GM19467 (cell line): ENCODE data around the gene PDSS2.
"Not testable (repeated sequence)": the region's sequence is repeated elsewhere in the genome, so short reads cannot be mapped to it uniquely, and the experiment has no call there.

Experiments used
- ATAC-seq: cut with Tn5 transposase; IDR thresholded peaks from one replicate; pipeline ENCODE4 v1.9.1; 2021; ENCODE audit warnings: mild to moderate bottlenecking, moderate library complexity; ENCODE audit not compliant: unreplicated experiment

The PDSS2 gene

DNA sequence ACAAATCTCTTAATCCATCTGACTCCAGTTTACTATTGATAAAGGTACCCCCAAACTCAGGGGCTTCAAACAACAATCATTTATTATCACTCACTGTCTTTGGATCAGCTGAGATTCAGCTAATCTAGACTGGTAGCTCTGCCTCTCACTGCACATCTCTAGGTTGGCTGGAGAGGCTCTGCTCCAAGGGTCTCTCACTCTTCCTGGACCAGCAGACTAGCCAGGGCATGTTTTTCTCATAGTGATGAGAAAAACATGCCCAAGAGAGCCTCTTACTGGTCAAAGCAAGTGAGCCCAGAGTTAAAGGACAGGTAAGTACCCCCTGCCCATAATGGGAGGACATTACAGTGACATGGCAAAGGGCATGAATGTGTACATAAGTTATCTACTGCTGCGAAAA is 228.9 kb downstream of the PDSS2 start:
- ATAC-seq: no peak

DNA sequence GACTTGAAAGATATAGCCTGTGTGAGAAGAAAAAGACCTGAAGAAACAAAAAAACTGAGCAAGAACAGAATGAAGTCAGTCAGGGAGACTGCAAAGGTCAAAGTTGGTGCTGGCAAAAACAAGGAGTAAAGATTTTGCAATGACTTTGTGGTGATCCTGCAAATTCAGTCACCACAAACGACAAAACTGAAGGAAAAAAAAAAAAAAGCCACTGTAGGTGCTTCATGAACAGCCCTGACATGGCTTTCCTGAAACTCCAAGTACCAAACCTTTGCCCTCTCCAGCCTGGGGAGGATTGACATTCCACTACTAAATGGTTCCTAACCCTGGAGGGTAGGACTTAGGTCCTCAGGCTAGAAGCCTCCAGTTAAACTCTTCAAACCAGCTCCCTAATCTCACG is 229.3 kb downstream of the PDSS2 start:
- no peak for ATAC-seq

DNA sequence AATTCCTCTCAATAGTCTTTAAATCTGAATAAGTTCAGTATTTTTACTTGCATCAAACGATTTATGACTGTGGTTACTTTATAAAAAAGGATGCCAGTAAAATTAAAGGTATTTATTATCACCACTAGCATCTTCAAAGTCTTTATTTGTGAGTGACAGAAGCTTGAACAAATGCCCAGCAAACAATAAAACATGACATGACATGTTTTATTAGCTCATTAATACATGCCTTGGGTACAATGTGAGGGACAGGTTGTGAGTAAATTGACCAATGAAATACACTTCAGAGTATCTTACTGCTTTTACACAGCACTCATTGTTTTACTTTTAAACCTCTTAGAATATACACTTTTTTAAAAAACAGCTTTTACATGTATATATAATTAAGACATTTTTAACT is 230.6 kb downstream of the PDSS2 start:
- no peak for ATAC-seq

DNA sequence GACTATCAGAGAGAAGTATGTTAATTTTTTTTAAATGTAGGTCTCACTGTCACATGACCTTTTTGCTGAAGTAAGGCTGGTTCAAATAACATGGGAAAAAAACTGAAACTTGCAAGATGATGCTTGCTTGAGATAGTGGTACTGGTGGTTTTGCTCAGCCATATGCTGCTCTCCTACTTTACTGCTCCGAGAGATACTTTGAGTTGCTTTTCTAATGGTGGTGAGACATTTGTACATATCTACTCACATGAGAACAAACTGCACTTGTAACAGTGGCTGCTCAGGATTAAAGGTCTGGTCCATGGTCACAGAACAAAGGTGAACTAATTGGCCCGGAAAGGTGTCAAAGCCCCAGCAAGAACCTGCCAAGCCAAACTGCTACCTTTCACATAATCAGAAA is 237.8 kb downstream of the PDSS2 start:
- ATAC-seq: no peak

DNA sequence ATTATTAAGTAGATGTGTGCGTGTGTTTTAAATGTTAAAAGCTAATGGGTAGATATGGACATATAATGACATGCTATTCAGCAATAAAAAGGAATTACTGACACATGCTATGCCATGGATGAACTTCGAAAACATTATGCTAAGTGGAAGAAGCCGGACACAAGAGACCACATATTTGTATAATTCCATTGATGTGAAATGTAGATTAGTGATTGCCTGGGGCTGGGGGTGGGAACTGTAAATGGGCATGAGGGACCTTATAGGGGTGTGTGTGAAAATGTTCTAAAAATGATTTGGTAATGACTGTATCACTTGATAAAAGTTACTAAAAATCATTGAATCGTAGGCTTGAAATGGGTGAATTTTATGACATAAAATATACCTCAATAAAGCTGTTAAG is 239.5 kb downstream of the PDSS2 start:
- ATAC-seq: no peak

DNA sequence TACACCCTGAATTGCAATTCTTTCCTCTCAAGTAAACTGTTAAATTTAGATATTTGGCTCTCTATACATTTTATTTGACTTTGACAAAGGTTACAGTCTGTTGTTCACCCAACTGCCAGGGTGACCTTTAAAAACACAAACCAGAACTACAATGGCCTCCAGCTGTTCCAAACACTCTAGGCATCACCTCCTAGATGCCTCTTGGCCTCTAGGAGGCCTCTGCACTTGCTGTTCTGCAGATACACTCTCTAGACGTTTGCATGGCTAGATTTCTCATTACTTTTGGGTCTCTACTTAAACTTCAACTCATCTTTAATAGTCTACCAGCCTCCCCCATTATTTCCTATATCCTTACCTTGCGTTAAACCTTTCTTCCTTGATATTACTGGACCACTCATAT is 241.2 kb downstream of the PDSS2 start:
- no peak for ATAC-seq

DNA sequence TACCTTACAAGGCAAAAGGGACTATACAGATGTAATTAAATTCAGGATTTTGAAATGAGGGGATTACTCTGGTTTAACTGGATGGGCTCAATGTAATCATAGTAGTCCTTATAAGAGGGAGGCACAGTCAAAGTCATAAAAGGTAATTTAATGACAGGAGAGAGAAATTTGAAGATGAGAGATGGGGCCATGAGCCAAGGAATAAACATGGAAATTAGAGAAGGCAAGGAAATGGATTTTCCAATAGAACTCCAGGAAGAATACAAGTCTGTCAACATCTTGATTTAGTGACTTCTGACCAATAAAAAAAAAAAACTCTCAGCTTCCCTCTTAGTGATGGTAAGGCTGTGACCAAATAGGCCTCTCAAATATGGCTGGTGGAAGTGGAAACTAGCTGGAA is 242.1 kb downstream of the PDSS2 start:
- ATAC-seq: no peak

DNA sequence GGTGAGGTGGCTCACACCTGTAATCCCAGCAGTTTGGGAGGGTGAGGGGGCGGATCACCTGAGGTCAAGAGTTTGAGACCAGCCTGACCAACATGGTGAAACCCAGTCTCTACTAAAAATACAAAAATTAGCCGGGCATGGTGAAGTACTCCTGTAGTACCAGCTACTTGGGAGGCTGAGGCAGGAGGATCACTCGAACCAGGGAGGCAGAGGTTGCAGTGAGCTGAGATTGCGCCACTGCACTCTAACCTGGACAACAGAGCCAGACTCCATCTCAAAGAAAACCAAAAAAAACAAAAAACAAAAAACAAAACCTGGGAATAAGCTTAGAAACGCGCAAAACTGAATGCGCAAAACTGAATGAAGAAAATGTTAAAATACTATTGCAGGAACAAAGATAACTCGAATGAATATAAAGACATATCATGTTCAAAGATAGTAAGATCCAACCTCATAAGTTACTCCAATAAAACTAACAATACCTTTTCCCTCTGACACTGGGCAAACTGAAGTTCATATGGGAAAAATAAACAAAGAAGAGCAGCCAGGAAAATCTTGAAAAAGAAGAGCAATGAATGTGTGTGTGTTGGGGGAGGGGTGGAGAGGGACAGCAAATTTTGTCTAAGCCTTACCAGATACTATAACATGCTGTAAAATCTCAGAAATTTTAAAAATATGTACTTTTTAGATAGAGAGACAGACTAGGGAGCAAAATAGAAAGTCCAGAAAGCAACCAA is 243.0 kb downstream of the PDSS2 start:
- no peak for ATAC-seq

DNA sequence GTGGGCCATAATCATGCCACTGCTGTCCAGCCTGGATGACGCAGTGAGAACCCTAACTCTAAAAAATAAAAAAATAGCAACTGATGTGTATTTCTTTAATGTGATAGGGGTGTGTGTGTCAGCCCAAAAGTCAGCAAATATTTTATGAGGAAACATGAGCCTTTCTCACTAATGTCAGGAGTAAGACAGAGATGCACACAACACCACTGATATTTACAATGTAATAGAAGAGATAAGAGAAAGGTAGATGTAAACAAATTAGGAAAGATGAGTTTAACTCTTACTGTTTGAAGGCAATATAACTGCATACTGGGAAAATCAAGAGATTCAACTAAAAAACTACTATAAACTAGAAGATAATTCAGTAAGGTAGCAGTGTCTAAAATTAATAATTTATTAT is 244.0 kb downstream of the PDSS2 start:
- no peak for ATAC-seq

DNA sequence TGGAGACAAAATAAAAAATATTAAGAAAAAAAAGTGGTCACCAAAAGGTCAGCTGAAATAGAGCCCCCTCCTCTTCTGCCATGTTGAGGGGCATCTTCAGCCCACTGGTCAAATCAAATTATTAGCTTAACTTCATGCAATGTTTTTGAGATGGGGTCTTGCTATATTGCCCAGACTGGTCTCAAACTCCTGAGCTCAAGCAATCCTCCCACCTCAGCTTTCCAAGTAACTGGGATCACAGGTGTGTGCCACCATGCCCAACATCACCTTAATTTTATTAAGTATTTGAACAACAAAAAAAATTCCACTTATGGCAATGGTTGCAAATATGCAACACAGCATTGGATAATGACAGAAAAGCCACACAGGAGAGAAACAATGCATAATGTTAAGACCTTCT is 244.7 kb downstream of the PDSS2 start:
- no peak for ATAC-seq

DNA sequence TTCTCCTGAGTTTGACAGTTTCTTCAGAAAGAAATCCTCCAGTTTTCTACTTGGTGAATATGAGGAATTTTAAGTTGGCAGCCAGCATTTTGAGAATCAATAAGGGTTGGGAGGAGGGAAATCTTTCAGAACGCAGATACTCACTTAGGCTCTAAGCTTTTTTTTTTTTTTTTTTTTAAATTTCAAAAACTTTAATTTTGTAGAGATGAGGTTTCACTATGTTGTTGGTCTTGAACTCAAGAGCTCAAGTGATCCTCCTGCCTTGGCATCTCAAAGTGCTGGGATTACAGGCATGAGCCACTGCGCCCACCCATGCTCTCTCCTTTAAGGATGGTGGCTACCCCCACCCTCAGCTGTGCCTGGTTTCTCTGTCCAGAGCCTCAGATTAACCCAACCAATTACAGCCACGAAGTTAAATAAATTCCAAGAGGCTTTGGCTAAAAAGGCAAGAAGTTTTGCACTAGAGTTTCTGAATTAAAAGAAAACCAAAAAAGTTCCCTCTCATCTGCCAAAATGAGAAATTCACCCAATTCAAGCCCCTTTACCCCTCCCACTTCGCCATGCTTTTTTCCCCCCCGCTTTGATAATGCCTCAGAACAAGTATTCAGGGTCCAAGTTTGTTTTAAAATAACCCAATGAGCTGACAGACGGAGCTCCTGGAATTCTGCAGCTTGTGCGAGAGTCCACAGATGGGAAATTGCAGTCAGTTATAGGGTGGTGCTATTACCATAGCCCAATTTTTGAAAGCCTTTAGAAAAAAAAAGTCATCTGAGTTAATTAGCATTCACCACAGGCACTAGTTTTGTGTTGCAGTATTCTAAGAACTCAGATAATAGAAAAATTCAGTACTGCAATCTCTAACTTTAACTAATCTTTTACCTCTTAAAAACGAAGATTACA is 249.7 kb downstream of the PDSS2 start:
- no peak for ATAC-seq

DNA sequence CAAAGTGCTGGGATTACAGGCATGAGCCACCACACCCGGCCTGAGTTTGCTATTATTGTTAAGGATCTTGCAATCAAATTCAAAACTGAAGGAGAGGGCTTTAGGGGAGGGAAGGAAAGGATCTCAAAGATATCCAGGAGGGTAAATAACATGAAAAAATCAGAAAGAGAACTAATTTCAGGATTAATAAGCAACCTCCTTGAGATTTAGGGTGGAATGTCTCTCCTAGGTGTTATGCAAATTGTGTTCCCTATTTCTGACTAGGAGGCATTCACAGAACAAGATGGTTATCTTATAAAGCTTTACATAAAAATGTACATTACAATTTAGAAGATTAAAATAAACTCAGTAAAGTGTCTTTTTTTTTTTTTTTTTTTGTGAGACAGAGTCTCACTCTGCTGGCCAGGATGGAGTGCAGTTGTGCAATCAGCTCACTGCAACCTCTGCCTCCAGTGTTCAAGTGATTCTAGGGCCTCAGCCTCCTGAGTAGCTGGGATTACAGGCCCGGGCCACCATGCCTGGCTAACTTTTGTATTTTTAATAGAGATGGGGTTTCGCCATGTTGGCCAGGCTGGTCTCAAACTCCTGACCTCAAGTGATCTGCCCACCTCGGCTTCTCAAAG is 252.0 kb downstream of the PDSS2 start:
- ATAC-seq: no peak

DNA sequence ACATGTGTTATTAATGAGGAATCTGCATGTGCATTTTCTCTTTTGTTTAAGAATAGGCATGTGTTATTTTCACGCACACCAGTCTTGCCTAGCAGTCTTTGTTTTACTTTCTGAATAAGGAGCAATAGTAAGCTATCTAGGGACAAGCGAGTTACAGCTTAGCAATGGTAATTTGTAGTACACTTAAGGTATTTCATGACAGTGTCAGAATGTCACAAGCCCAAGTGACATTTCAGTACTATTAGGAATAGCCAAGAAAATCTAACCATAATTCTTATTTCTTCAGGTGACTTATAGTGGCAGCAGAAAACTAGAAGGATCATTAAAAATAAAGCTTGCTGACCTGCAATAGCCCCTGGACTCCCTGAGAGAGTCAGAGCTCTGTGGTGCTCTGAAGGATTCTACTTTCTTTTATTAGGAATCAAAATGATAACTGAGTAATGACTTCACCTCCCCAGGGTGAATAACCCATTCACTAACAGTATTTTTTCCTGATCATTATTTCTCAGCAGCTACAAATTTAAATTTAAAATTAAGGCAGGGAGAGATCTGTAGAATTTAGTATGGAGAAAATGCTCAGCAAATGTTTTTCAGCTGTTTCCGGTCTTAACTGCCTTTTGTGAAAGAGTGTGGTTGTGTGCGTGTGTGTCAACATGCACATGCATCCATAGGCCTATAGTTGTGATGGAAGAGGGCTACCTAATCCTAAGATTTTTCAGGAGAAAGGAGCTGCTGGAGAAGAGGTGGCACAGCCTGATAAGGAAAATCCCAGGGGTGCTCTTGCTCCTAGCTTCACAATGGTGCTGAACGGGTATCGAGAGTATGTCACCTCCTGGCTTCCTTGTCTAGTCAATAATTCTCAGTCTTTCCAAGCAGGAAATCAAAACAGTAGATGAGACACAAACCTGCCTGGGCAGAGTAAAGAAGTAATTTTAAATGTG is 254.0 kb downstream of the PDSS2 start:
- no peak for ATAC-seq

DNA sequence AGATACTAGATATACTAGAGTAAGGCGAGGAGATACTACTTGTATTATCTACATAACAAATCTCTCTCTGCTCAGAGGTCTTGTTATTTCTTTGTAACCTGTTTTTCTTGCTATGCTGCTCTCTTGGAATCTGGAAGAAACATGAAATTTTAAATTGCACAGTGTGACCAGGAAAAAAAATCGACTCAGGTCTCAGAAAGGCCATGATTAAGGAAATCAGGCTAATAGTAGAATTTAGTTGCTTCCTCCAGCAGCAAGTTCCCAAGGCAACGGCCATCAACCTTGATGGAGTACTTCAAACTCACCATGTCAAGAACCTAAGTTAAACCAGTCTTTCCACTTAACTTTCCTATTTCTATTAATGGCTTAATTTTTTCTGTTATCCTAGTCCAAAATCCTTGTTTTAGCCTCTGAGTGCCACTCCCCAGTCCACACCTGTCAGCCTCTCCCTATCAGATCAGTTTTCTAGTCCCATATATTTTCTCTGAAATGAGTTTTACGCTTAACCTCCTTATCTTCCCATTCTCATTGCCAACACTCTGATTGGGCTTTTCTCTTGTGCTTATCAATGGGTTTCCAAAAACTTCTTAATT is 256.4 kb downstream of the PDSS2 start:
- ATAC-seq: no peak

DNA sequence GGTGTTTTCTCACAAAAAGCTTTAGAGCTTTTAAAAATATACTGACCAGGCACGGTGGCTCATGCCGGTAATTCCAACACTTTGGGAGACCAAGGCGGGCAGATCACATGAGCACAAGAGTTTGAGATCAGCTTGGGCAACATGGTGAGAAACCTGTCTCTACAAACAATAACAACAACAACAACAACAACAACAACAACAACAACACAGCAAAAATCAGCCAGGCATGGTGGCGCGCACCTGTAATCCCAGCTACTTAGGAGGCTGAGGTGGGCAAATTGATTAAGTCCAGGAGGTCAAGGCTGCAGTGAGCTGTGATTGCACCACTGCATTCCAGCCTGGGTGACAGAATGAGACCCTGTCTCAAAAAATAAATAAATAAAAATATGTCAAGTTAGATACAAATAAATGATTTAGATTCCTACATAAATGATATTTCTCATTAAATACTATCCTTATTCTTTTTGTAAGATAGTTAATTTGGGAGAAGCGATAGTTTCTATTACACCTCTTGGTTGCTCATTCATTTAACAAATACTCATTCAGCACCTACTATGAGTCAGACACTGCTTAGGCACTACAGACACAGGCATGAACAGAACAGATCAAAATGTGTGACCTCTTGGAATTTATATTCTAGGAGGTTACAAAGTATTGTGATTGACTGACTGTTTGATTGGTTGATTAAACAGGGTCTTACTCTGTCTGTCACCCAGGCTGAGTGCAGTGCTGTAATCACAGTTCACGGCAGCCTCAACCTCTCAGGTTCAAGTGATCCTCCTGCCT is 260.5 kb downstream of the PDSS2 start:
- ATAC-seq: no peak

DNA sequence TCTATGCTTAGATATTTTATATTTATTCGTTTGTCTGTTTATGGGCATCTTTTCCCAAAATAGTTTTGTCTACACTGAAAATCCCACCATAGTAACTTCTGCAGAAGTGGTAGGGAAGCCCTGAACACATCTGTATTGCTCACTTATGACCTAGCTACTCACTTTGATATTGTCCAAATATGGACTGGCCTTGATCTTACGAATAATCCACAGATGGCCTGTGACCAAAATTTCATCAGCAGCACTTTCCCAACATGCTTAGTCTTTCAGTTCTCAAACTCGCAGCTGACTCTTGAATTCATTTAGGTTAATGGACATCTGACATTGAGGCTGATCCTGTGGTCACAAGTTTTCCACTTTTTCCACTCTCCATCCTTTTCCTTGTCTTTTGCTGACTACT is 263.2 kb downstream of the PDSS2 start:
- no peak for ATAC-seq

DNA sequence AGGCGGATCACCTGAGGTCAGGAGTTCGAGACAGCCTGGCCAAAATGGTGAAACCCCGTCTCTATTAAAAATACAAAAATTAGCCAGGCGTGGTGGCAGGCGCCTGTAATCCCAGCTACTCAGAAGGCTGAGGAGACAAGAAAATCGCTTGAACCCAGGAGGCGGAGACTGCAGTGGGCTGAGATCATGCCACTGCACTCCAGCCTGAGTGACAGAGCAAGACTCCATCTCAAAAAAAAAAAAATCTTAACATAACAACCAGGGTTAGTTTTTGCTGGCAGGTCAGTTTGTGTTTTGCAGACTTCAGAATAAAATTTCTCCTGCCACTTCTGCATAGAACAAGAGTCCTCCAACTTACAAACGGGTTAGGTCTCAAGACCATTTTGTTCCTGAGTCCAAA is 264.6 kb downstream of the PDSS2 start:
- ATAC-seq: not testable (repeated sequence)

DNA sequence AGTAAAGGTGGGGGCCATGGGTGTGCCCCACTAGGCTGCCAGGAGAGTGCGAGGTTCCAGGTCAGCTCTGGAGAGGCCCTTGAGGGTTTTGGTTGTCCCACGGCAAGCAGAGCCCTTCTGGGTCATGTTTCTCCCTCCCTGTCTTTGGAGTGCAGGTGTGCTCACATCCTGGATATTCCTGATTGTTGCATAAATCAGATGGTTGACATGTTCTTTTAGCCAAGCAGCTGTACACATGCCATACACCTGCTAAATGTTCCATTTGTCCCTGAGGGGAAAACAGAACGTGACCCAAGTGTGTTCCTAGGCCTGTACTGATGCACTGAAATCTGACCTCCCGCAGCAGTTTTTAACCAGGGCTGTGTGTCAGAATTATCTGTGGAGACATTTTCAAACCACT is 266.5 kb downstream of the PDSS2 start:
- ATAC-seq: no peak

DNA sequence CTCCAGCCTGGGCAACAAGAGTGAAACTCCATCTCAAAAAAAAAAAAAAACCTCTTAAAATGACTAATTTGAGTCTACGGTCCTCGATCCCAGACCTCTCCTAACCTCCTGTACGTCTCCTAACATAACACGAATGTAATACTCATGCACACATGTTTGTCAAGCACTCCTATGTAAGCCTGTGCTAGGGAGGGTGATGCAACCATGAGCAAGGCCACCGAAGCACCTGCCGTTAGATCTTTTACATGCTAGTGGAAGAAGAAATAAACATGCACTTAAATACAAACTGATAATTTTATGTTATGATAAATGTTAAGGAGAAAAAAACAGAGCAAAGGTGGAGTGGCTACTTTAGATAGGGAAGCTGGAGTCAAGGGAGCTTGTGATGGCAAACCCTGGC is 271.7 kb downstream of the PDSS2 start:
- no peak for ATAC-seq

DNA sequence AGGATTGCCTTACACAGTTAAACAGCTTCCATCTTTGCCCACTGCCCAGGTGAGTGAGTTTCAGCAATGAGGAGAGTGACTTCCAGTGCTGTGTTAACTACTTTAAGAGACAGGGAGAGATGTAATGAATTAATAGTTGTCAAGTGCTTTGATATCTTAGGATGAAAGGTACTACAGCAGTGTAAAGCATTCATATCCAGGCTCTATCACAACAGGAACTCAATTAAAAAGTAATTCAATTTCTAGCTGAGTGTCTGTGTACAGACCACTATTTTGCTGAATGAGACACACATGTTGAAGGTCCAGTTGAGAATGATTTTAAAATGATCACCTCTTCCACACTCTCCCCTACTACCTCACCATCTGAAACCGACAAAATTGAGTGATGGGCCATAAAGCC is 273.3 kb downstream of the PDSS2 start:
- no peak for ATAC-seq
